Trophoblast cell (in vitro differentiated cells and primary cell): Measurements from ENCODE around the gene RNF111.

Experiments used
- DNase-seq, 2 donors: peaks; one replicate each; pipeline ENCODE4 v3.0.0-alpha.2; 2016
- H2AFZ ChIP-seq: 2 replicates; pipeline ENCODE4 v1.6.1; 2013; ENCODE audit warnings: low read length, moderate library complexity, mild to moderate bottlenecking; ENCODE audit not compliant: insufficient read depth, poor library complexity
- H2AK5ac ChIP-seq: 2 replicates; pipeline ENCODE4 v1.6.1; 2013; ENCODE audit warnings: mild to moderate bottlenecking, low read length
- H2BK120ac ChIP-seq: 2 replicates; pipeline ENCODE4 v1.6.1; 2013; ENCODE audit warnings: low read length, mild to moderate bottlenecking, moderate library complexity; ENCODE audit not compliant: insufficient read depth, poor library complexity
- H2BK12ac ChIP-seq: 2 replicates; pipeline ENCODE4 v1.6.1; 2013; ENCODE audit warnings: mild to moderate bottlenecking, low read length, moderate library complexity
- H2BK5ac ChIP-seq: 2 replicates; pipeline ENCODE4 v1.6.1; 2013; ENCODE audit warnings: low read length, low read depth, moderate library complexity, mild to moderate bottlenecking; ENCODE audit not compliant: poor library complexity
- H3K14ac ChIP-seq: 2 replicates; pipeline ENCODE4 v1.6.1; 2013; ENCODE audit warnings: mild to moderate bottlenecking, low read length
- H3K18ac ChIP-seq: 2 replicates; pipeline ENCODE4 v1.6.1; 2013; ENCODE audit warnings: mild to moderate bottlenecking, low read length
- H3K23ac ChIP-seq: 2 replicates; pipeline ENCODE4 v1.6.1; 2013; ENCODE audit warnings: low read length
- H3K27ac ChIP-seq: 2 replicates; pipeline ENCODE4 v1.5.1; 2013; ENCODE audit warnings: low read depth, mild to moderate bottlenecking, inconsistent platforms, low read length, moderate library complexity
- H3K27me3 ChIP-seq: 2 replicates; pipeline ENCODE4 v1.6.1; 2013; ENCODE audit warnings: inconsistent platforms, mild to moderate bottlenecking, low read length, moderate library complexity; ENCODE audit not compliant: insufficient read depth
- H3K36me3 ChIP-seq, 2 experiments: 1 replicate in 1 of 2; 2 replicates in 1 of 2; pipeline ENCODE4 v1.6.1; 2013; ENCODE audit warnings: low read length in 2 of 2, mild to moderate bottlenecking in 2 of 2, moderate library complexity in 1 of 2; ENCODE audit not compliant: insufficient read depth in 2 of 2, control insufficient read depth in 1 of 2
- H3K4ac ChIP-seq: 2 replicates; pipeline ENCODE4 v1.6.1; 2013; ENCODE audit warnings: low read depth, mild to moderate bottlenecking, low read length, moderate library complexity
- H3K4me1 ChIP-seq, 2 experiments: 1 replicate in 1 of 2; 2 replicates in 1 of 2; pipeline ENCODE4 v1.6.1; 2013; ENCODE audit warnings: low read length in 2 of 2, mild to moderate bottlenecking in 2 of 2, moderate library complexity in 1 of 2; ENCODE audit not compliant: insufficient read depth in 2 of 2, control insufficient read depth in 1 of 2
- H3K4me2 ChIP-seq: 2 replicates; pipeline ENCODE4 v1.6.1; 2013; ENCODE audit warnings: inconsistent platforms, mild to moderate bottlenecking, low read length, moderate library complexity
- H3K4me3 ChIP-seq: 2 replicates; pipeline ENCODE4 v1.5.1; 2013; ENCODE audit warnings: mild to moderate bottlenecking, low read depth, low read length, inconsistent platforms
- H3K79me1 ChIP-seq: one replicate; pipeline ENCODE4 v1.6.1; 2013; ENCODE audit warnings: low read length
- H3K79me2 ChIP-seq: 2 replicates; pipeline ENCODE4 v1.6.1; 2013; ENCODE audit warnings: low read length, mild to moderate bottlenecking; ENCODE audit not compliant: control insufficient read depth, insufficient read depth, poor library complexity
- H3K9ac ChIP-seq: 2 replicates; pipeline ENCODE4 v1.6.1; 2013; ENCODE audit warnings: mild to moderate bottlenecking, low read length
- H3K9me3 ChIP-seq: 2 replicates; pipeline ENCODE4 v1.6.1; 2013; ENCODE audit warnings: low read depth, mild to moderate bottlenecking, control low read depth, inconsistent platforms, low read length; ENCODE audit not compliant: insufficient read depth
- H4K12ac ChIP-seq: 2 replicates; pipeline ENCODE4 v1.6.1; 2013; ENCODE audit warnings: low read depth, mild to moderate bottlenecking, low read length, moderate library complexity
- H4K8ac ChIP-seq: 2 replicates; pipeline ENCODE4 v1.6.1; 2013; ENCODE audit warnings: low read depth, mild to moderate bottlenecking, low read length, moderate library complexity
- H4K91ac ChIP-seq: one replicate; pipeline ENCODE4 v1.6.1; 2013; ENCODE audit warnings: low read depth, mild to moderate bottlenecking, low read length, moderate library complexity
- WGBS: extraction: QIAGEN DNeasy Blood & Tissue Kit; methylation state at CpG from one replicate; pipeline ENCODE4 v1.1.7; 2013; ENCODE audit warnings: missing lambda C conversion rate; ENCODE audit not compliant: insufficient read length, insufficient coverage; ENCODE audit errors: extremely low coverage; 5-methylcytosine and 5-hydroxymethylcytosine counted together

RNF111 gene

DNA sequence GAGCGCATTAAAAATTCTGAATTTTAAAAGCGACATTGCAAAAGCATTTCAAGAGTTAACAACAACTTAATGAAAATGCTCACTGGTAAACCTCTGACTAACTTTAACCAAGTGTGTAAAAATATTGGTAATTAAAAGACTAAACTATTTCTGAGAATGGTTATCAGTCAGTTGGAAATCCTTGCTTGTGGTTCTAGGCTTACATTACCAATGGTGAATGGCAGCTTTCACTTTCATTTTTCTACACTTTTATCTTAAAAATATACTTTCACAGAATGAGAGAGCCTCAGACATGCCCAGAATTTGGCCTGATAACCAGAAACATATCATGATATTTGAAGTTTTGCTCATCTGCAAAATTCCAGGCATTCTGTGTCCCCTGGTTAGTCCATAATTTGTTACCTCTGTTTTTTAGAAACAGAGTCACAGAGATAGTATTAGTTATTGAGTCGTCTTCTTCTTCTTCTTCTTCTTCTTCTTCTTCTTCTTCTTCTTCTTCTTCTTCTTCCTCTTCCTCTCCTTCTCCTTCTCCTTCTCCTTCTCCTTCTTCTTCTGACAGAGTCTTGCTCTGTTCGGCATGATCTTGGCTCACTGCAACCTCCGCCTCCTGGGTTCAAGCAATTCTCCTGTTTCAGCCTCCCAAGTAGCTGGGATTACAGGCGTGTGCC, 5.5 kb upstream of the RNF111 start:
- no peak overlapping the region for H2BK5ac ChIP-seq
- no peak overlapping the region for H3K4me2 ChIP-seq
- H3K9me3 ChIP-seq: peaks cover 2% of the 10 kb centered on the region
- H3K23ac ChIP-seq: no peak overlapping the region
- no peaks in the 10 kb centered on the region for H3K79me2 ChIP-seq
- H3K4me3 ChIP-seq: no peak overlapping the region
- H3K4ac ChIP-seq: no peak overlapping the region
- no peak overlapping the region for H4K12ac ChIP-seq
- WGBS: no CpG with 5 or more reads among the region's 6 CpGs
- no peak for DNase-seq
- no peak overlapping the region for H4K91ac ChIP-seq
- no peak overlapping the region for H3K18ac ChIP-seq
- H3K79me1 ChIP-seq: peaks cover 2% of the 10 kb centered on the region
- H2AFZ ChIP-seq: no peak overlapping the region
- no peak overlapping the region for H3K9ac ChIP-seq
- no peak overlapping the region for H2BK12ac ChIP-seq
- no peaks in the 10 kb centered on the region for H3K4me1 ChIP-seq
- H3K36me3 ChIP-seq: no peaks in the 10 kb centered on the region
- H4K8ac ChIP-seq: no peak overlapping the region
- H3K14ac ChIP-seq: no peak overlapping the region
- no peak overlapping the region for H2AK5ac ChIP-seq
- H3K27me3 ChIP-seq: no peaks in the 10 kb centered on the region
- no peak overlapping the region for H3K27ac ChIP-seq
- no peak overlapping the region for H2BK120ac ChIP-seq

DNA sequence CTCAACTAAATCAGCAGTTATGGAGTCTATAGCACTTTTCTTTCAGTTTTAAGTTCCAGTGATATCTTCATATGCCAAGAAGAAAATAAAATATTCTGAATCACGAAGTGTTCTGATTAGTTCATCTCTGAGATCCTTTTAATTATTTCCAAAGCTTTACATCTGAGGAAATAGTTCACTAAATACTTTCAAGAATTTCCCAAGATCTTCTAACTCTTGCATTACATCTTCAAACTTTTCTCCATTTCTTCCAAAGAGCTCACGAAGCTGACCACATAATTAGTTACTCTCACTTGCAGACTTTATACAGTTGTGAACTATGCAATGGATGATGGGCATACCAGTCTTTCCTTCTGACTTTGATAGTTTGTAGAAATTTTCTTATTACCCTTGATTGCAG, 4.2 kb upstream of the RNF111 start:
- H3K18ac ChIP-seq: no peak overlapping the region
- H3K4me3 ChIP-seq: no peak overlapping the region

DNA sequence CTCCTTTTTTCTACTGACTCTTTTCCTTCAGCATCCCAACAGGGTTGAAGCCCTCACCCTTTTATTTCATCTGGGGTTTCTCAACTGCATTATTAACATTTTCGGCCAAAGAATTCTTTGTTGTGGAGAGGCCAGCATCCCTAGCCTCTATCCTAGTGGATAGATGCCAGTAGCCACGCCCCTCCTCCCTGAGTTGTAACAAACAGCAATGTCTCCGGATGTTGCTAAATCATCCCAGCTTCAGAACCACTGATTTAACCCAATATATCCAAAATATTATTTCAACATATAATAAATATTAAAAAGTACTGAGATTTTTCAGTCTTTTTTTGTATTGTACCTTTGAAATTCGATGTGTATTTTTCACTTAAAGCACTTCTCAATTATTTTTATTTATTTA, 2.0 kb upstream of the RNF111 start:
- Histone ChIP-seq H3K36me3 (no peaks in the 10 kb centered on the region), H3K18ac (no peak overlapping the region), H2BK12ac (no peak overlapping the region), H3K23ac (no peak overlapping the region), H3K4ac (no peak overlapping the region), H3K4me1 (no peaks in the 10 kb centered on the region), H2BK120ac (no peak overlapping the region), H3K79me2 (peaks cover 10% of the 10 kb centered on the region), H2AFZ (no peak overlapping the region), H3K4me2 (no peak overlapping the region), H4K8ac (no peak overlapping the region), H3K27me3 (no peaks in the 10 kb centered on the region), H4K12ac (no peak overlapping the region), H3K14ac (no peak overlapping the region), H3K9me3 (no peaks in the 10 kb centered on the region), H2BK5ac (no peak overlapping the region), H3K9ac (no peak overlapping the region), H4K91ac (peak overlapping the region; percentile 14), H3K4me3 (no peak overlapping the region), H2AK5ac (no peak overlapping the region), H3K27ac (no peak overlapping the region), H3K79me1 (peaks cover 9% of the 10 kb centered on the region)
- no CpG with 5 or more reads among the region's 4 CpGs for WGBS
- DNase-seq: peak in 1 of 2 donors; percentile 55

More for the DNA sequence above, 4.2 kb upstream of the RNF111 start:
- H2AK5ac ChIP-seq: no peak overlapping the region
- DNase-seq: no peak
- no peaks in the 10 kb centered on the region for H3K36me3 ChIP-seq
- H3K4me1 ChIP-seq: no peaks in the 10 kb centered on the region
- peaks cover 2% of the 10 kb centered on the region for H3K9me3 ChIP-seq
- no peaks in the 10 kb centered on the region for H3K27me3 ChIP-seq
- H3K79me1 ChIP-seq: peaks cover 9% of the 10 kb centered on the region
- H2AFZ ChIP-seq: no peak overlapping the region
- no peak overlapping the region for H3K27ac ChIP-seq
- H3K9ac ChIP-seq: no peak overlapping the region
- no peak overlapping the region for H2BK12ac ChIP-seq
- H2BK5ac ChIP-seq: no peak overlapping the region
- H3K14ac ChIP-seq: no peak overlapping the region
- no peak overlapping the region for H3K4ac ChIP-seq
- no peak overlapping the region for H3K23ac ChIP-seq
- no peak overlapping the region for H3K4me2 ChIP-seq
- H2BK120ac ChIP-seq: no peak overlapping the region
- no peak overlapping the region for H4K91ac ChIP-seq
- H4K8ac ChIP-seq: no peak overlapping the region
- no CpG with 5 or more reads among the region's 2 CpGs for WGBS
- no peak overlapping the region for H4K12ac ChIP-seq
- H3K79me2 ChIP-seq: peaks cover 5% of the 10 kb centered on the region

DNA sequence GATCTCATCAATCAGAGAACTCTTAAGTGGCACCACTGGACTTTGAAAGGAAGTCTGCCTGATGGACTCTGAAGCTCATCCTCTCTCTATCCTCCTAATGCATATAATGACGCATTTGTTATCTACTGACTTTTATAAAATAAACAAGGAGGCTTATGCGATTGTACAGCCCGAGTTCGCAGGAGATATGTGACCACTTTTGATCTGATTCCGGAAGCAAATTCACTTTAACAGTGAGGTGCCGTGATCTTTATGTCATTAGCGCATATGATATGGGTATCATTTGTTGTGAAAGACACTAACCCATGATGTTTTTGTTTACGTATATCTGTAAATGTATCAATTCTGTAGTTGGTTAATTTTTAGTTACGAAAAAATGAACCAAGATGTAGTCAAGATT, 427 bp upstream of the RNF111 start:
- Histone ChIP-seq H3K79me1 (peaks cover 9% of the 10 kb centered on the region), H3K9me3 (no peaks in the 10 kb centered on the region)
- no CpG with 5 or more reads among the region's 9 CpGs for WGBS

More for the DNA sequence above, 427 bp upstream of the RNF111 start:
- H4K12ac ChIP-seq: peak overlapping the region; percentile 50
- H4K8ac ChIP-seq: peak overlapping the region; percentile 74
- H3K18ac ChIP-seq: no peak overlapping the region
- peak overlapping the region; percentile 40 for H3K4me2 ChIP-seq
- H3K9ac ChIP-seq: no peak overlapping the region
- H4K91ac ChIP-seq: no peak overlapping the region
- no peaks in the 10 kb centered on the region for H3K4me1 ChIP-seq
- no peak overlapping the region for H3K14ac ChIP-seq
- no peak overlapping the region for H3K27ac ChIP-seq
- peaks cover 13% of the 10 kb centered on the region for H3K79me2 ChIP-seq
- no peak overlapping the region for H3K4me3 ChIP-seq
- H3K23ac ChIP-seq: no peak overlapping the region
- H3K27me3 ChIP-seq: no peaks in the 10 kb centered on the region
- peaks cover 4 to 6% of the 10 kb centered on the region in 2 experiments for H3K36me3 ChIP-seq
- H2BK12ac ChIP-seq: no peak overlapping the region
- H2AFZ ChIP-seq: no peak overlapping the region
- no peak overlapping the region for H2BK120ac ChIP-seq
- no peak overlapping the region for H3K4ac ChIP-seq
- no peak overlapping the region for H2BK5ac ChIP-seq
- H2AK5ac ChIP-seq: no peak overlapping the region
- no peak for DNase-seq
